Measurements from ENCODE around the gene ZCCHC9. TPM values are rescaled to one million over a fixed set of nuclear protein-coding genes. Genes with fewer than 3 reads are reported as not detected.
"Not testable (repeated sequence)": the region's sequence is repeated elsewhere in the genome, so short reads cannot be mapped to it uniquely, and the experiment has no call there.

Gene ZCCHC9
- total RNA-seq, 1 donor from 2014 or later: 71.5 TPM

DNA sequence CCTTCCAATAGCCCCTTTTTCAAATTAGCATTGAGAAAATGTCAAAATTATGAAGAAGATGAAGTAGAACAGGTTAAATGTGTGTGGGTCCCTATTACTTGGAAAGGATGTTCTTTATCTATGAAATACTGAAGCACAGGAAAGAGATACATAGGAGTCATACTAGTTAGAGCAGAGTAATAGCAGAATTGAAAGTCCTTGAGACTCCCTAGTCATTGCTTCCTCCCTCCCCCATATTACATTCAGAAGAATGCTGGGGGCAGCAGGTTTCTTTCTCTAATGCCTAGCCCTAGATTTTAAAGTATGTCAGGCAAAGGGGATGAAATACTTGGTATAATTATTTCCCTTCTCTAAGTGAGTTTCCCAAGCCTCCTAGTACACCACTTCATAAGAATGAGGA is 4.4 kb downstream of the ZCCHC9 start:
- no peak for DNase-seq (ENCODE audit: low spot score)

GRCh38 chr5:81308836-81309235 is 7.4 kb downstream of the ZCCHC9 start:
- no peak for DNase-seq (ENCODE audit: low spot score)

GRCh38 chr5:81310402-81311063 is 9.1 kb downstream of the ZCCHC9 start:
- DNase-seq (ENCODE audit: low spot score): no peak

DNA sequence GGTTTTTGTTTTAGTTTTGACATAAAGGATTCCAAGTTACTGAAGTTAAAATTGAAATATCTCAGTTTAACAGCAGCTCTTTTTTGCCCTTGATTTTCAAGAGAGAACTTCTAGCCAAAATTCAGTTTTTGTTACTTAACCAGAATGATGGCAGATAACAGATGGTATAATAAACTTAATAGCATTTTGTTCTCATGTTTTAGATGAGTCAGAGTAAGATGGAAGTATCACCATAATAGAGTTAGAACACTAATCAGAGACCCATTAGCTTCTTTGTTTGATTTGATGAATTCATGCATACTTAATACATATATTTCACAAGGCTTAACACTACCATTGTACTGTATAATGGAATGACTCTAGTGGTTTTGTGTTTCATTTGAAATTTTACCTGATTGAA is 11.9 kb downstream of the ZCCHC9 start:
- DNase-seq (ENCODE audit: low spot score): no peak

GRCh38 chr5:81313686-81314085 is 12.3 kb downstream of the ZCCHC9 start:
- DNase-seq (ENCODE audit: low spot score): no peak

GRCh38 chr5:81314581-81314980 is 13.2 kb downstream of the ZCCHC9 start:
- no peak for DNase-seq (ENCODE audit: low spot score)

GRCh38 chr5:81315336-81315735 is 13.9 kb downstream of the ZCCHC9 start:
- DNase-seq (ENCODE audit: low spot score): no peak

DNA sequence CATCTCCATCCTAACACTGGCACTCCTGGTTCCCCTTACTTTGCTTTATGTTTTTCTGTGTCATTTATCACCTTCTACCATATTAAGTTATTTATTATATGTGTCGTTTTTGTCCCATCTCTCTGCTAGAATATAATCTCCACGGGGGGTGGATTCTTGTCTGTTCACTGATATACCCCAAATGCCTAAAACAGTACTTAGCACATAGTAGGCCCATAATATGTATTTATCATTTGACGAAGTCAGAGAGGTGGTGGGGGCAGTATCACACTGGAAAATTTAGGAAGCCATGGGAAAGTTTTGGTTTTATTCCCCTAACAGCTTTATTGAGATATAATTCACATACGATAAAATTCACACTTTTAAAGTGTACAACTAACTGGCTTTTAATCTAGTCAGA is 14.4 kb downstream of the ZCCHC9 start:
- no peak for DNase-seq (ENCODE audit: low spot score)

DNA sequence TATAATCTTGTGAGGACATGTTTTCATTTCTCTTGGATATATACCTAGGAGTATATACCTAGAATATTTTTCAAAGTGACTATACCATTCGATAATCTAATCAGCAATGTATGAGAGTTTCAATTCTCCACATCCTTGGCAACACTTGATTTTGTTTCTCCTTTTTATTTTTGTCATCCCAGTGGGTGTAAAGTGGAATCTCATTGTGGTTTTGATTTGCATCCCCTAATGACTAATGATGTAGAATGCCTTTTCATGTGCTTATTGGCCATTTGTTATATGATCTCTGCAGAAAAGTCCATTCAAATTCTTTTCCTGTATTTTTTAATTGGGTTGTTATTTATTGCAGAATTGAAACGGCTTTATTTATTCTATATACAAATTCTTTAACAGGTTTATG is 15.2 kb downstream of the ZCCHC9 start:
- no peak for DNase-seq (ENCODE audit: low spot score)

DNA sequence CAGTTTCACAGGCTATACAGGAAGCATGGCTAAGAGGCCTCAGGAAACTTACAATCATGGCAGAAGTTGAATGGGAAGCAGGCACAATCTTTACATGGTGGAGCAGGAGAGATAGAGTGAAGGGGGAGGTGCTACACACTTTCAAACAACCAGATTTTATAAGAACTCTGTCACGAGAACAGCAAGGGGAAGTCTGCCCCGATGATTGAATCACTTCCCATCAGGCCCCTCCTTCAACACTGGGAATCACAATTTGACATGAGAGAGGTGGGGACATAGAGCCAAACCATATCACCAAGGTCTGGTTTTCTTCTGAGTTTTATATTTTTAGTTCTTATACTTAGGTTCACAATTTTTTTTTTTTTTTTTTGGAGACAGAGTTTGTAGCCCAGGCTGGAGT is 16.1 kb downstream of the ZCCHC9 start:
- DNase-seq (ENCODE audit: low spot score): no peak

GRCh38 chr5:81326554-81326953 is 25.2 kb downstream of the ZCCHC9 start:
- DNase-seq (ENCODE audit: low spot score): no peak

GRCh38 chr5:81334304-81335061 is 33.1 kb downstream of the ZCCHC9 start:
- peak; percentile 75 for DNase-seq (ENCODE audit: low spot score)

- DNase-seq (ENCODE audit: low spot score): no peak
Observed at GRCh38 chr5:81335946-81336345, 34.6 kb downstream of the ZCCHC9 start.

DNA sequence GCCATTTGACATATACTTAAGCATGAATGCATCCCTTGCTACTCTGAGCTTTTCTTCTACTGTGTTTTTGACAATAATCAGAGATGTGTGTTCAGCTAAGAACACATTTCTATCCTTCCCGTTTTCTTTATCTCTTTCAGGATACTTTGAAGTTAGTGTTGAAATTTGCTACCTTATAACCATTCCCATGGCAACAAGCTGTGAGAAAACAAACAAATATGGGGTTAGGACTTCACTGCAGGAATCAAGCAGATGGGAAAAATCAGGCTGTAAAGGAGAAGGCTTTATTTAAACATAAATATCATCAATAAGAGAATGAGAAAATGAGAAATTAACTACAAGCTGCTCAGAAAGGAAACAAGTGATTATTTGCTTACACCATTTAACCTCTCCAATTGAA is 35.2 kb downstream of the ZCCHC9 start:
- peak; percentile 10 for DNase-seq (ENCODE audit: low spot score)

GRCh38 chr5:81337803-81338202 is 36.4 kb downstream of the ZCCHC9 start:
- DNase-seq (ENCODE audit: low spot score): no peak

GRCh38 chr5:81338213-81338612 is 36.8 kb downstream of the ZCCHC9 start:
- DNase-seq (ENCODE audit: low spot score): not testable (repeated sequence)

GRCh38 chr5:81344736-81345135 is 43.3 kb downstream of the ZCCHC9 start:
- no peak for DNase-seq (ENCODE audit: low spot score)

GRCh38 chr5:81345411-81346003 is 44.1 kb downstream of the ZCCHC9 start:
- DNase-seq (ENCODE audit: low spot score): no peak

DNA sequence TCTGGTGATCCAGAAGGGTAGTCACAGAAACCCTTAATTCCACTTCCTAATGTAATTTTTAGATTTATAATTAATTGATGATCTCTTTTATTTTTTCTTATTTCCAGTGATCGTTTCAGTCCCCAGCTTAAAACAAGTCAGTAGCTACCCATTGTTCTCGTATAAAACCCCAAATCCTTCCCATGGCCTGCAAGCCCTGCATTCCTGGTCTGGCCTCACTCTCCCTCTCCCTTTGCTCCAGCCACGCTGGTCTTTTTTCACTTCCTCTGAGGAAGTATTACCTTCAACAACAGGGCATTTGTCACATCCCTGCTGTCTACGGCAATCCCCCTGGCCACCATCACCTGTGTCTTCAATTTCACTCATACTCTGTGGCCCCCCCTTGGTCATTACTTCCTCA is 47.8 kb downstream of the ZCCHC9 start:
- no peak for DNase-seq (ENCODE audit: low spot score)

DNA sequence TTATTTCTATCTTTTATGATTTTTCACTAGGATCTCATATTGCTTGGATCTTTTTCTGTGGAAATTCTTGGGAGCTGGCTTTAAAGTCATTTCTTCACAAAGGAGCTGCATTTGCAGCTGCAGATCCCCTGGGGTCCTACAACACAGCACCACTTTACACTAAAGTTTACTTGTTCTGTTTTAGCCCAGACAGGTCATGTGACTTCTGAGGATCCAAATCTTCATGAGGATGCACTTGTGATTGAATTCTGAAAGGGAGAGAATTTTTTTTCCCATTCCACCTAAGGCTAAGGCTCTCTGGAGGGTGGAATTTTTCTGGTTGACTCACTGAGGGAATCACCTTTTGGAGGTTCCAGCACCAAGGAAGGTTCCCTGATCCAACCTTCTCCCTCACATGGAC is 49.1 kb downstream of the ZCCHC9 start:
- DNase-seq (ENCODE audit: low spot score): no peak

DNA sequence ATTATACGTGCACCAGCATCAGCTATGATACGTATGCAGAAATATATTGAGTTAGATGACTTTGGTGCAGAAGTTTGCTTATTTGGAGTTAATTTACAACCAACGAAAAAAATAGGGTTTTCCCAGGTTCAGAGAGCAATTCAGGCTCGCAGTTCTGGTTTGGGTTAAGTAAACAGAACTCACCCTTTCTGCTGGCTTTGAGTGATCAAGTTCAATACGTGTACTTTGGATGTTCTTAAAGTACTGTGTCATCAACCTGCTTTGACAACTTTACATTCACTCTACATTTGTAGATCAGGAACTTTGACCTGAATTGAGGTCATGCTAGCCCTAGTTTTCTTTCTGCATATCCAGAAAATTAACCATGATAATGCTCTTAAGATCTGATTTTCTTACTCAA is 51.8 kb downstream of the ZCCHC9 start:
- no peak for DNase-seq (ENCODE audit: low spot score)

GRCh38 chr5:81354093-81354492 is 52.7 kb downstream of the ZCCHC9 start:
- no peak for DNase-seq (ENCODE audit: low spot score)

Measured in umbilical cord (tissue), 2 donors.